CD4-positive, alpha-beta memory T cell (primary cell): ENCODE measurements around the gene COL21A1. TPM values are rescaled to one million over a fixed set of nuclear protein-coding genes. Genes with fewer than 3 reads are reported as not detected.

Experiments
- CTCF ChIA-PET: fragments of 350-600 bp; sonication (Branson Sonifier 250); formaldehyde crosslinking; loops from one replicate; lab custom pipeline; 2021; ENCODE audit warnings: inconsistent platforms; ENCODE audit not compliant: partially characterized antibody; lab: Charles Lee
- POLR2A ChIA-PET: fragments of 350-600 bp; sonication (Branson Sonifier 250); formaldehyde crosslinking; loops from one replicate; lab custom pipeline; 2021; ENCODE audit not compliant: partially characterized antibody; lab: Charles Lee
- DNase-seq, 5 donors: peaks; one replicate each; pipeline versions ENCODE4 v3.0.0 to v3.0.0-alpha.2; 2020 to 2022; ENCODE audit warnings: mixed read lengths in 1 of 5
- H3K27ac ChIP-seq: one replicate; pipeline ENCODE4 v1.7.0; 2013; ENCODE audit warnings: low read depth, low read length
- H3K27me3 ChIP-seq: 2 replicates; pipeline ENCODE4 v1.7.0; 2013; ENCODE audit warnings: mild to moderate bottlenecking, low read length, moderate library complexity; ENCODE audit not compliant: insufficient read depth
- H3K36me3 ChIP-seq: 2 replicates; pipeline ENCODE4 v1.7.0; 2013; ENCODE audit warnings: mild to moderate bottlenecking, low read length, moderate library complexity; ENCODE audit not compliant: insufficient read depth
- H3K4me1 ChIP-seq: 2 replicates; pipeline ENCODE4 v1.7.0; 2013; ENCODE audit warnings: mild to moderate bottlenecking, low read length, moderate library complexity; ENCODE audit not compliant: insufficient read depth
- H3K4me3 ChIP-seq, 2 donors: one replicate each; pipeline ENCODE4 v1.7.0; 2013; ENCODE audit warnings: low read length in 2 of 2, mild to moderate bottlenecking in 1 of 2
- H3K9me3 ChIP-seq, 2 donors: one replicate each; pipeline ENCODE4 v1.7.0; 2013; ENCODE audit warnings: low read length in 2 of 2, control low read depth in 1 of 2; ENCODE audit not compliant: control insufficient read depth in 1 of 2
- H3K27ac Mint-ChIP-seq, 7 donors: one replicate each; pipeline ENCODE4 v1.8.0; 2020 to 2021; ENCODE audit warnings: mixed read lengths in 7 of 7, mild to moderate bottlenecking in 6 of 7, inconsistent platforms in 3 of 7, moderate library complexity in 3 of 7
- H3K27me3 Mint-ChIP-seq, 2 donors: one replicate each; pipeline ENCODE4 v1.8.0; 2020 to 2021; ENCODE audit warnings: mixed read lengths in 2 of 2
- H3K36me3 Mint-ChIP-seq, 2 donors: one replicate each; pipeline ENCODE4 v1.8.0; 2020 to 2021; ENCODE audit warnings: mixed read lengths in 2 of 2, inconsistent platforms in 1 of 2, mild to moderate bottlenecking in 1 of 2
- H3K4me1 Mint-ChIP-seq, 4 donors: one replicate each; pipeline ENCODE4 v1.8.0; 2020 to 2021; ENCODE audit warnings: mixed read lengths in 4 of 4, mild to moderate bottlenecking in 1 of 4
- H3K4me3 Mint-ChIP-seq, 8 donors: one replicate each; pipeline ENCODE4 v1.8.0; 2020 to 2021; ENCODE audit warnings: mixed read lengths in 8 of 8, mild to moderate bottlenecking in 7 of 8, moderate library complexity in 6 of 8, inconsistent platforms in 3 of 8
- H3K9me3 Mint-ChIP-seq, 8 donors: one replicate each; pipeline ENCODE4 v1.8.0; 2020 to 2021; ENCODE audit warnings: mixed read lengths in 8 of 8, mild to moderate bottlenecking in 5 of 8, inconsistent platforms in 3 of 8, moderate library complexity in 1 of 8
- intact Hi-C: fragments of 100-400 bp; cut with micrococcal nuclease; formaldehyde crosslinking; loops from one replicate; pipeline ENCODE4 v1.15.1; 2023
- polyA plus RNA-seq, 2 donors: library from polyadenylated mRNA; unstranded; fragments of 300-500 nt; fragmentation: Illumina TruSeq; gene quantifications; one replicate each; pipeline ENCODE4 v1.2.3, GENCODE V29; 2021
- total RNA-seq, 2 experiments: library from RNA; stranded (reverse); gene quantifications; one replicate each; pipeline ENCODE4 v1.2.3, GENCODE V29; 2021

COL21A1 gene
- total and polyA plus RNA-seq, 4 experiments from 2014 or later: not detected

GRCh38 chr6:56187686-56188085, 59.7 kb downstream of the COL21A1 start:
- H3K36me3 Mint-ChIP-seq: peaks cover 0 to 2% of the 10 kb centered on the region in 2 donors
- CTCF ChIA-PET: no interaction called here
- no peaks in the 10 kb centered on the region for H3K9me3 ChIP-seq
- POLR2A ChIA-PET: no interaction called here
- no peak overlapping the region for H3K4me3 ChIP-seq
- no peak overlapping the region for H3K27ac Mint-ChIP-seq
- H3K27ac ChIP-seq: no peak overlapping the region
- intact Hi-C loops: no loop called here
- no peak overlapping the region for H3K4me3 Mint-ChIP-seq
- no peaks in the 10 kb centered on the region for H3K36me3 ChIP-seq
- peaks cover 2 to 34% (median 18%) of the 10 kb centered on the region in 8 donors for H3K9me3 Mint-ChIP-seq
- no peaks in the 10 kb centered on the region for H3K4me1 ChIP-seq
- H3K27me3 Mint-ChIP-seq: no peaks in the 10 kb centered on the region
- H3K27me3 ChIP-seq: no peaks in the 10 kb centered on the region
- H3K4me1 Mint-ChIP-seq: no peaks in the 10 kb centered on the region
- no peak for DNase-seq

- no peak for DNase-seq
- Histone ChIP-seq H3K27ac (no peak overlapping the region), H3K36me3 (no peaks in the 10 kb centered on the region), H3K4me1 (no peaks in the 10 kb centered on the region), H3K27me3 (no peaks in the 10 kb centered on the region), H3K9me3 (peaks cover 0 to 4% of the 10 kb centered on the region in 2 donors), H3K4me3 (no peak overlapping the region)
- no peaks in the 10 kb centered on the region for H3K27me3 Mint-ChIP-seq
- ChIA-PET POLR2A (no interaction called here), CTCF (no interaction called here)
- intact Hi-C loops: no loop called here
- no peaks in the 10 kb centered on the region for H3K36me3 Mint-ChIP-seq
- H3K9me3 Mint-ChIP-seq: peaks cover 10 to 40% (median 25%) of the 10 kb centered on the region in 8 donors
- H3K27ac Mint-ChIP-seq: no peak overlapping the region
- no peaks in the 10 kb centered on the region for H3K4me1 Mint-ChIP-seq
- H3K4me3 Mint-ChIP-seq: no peak overlapping the region
Observed at GRCh38 chr6:56176741-56177140, 70.6 kb downstream of the COL21A1 start.

GRCh38 chr6:56173228-56173627, 74.2 kb downstream of the COL21A1 start:
- Histone ChIP-seq H3K4me1 (no peaks in the 10 kb centered on the region), H3K36me3 (no peaks in the 10 kb centered on the region), H3K27me3 (no peaks in the 10 kb centered on the region), H3K27ac (no peak overlapping the region), H3K9me3 (peaks cover 0 to 4% of the 10 kb centered on the region in 2 donors), H3K4me3 (no peak overlapping the region)
- ChIA-PET POLR2A (no interaction called here), CTCF (no interaction called here)
- H3K36me3 Mint-ChIP-seq: no peaks in the 10 kb centered on the region
- peaks cover 5 to 53% (median 30%) of the 10 kb centered on the region in 8 donors for H3K9me3 Mint-ChIP-seq
- no peak overlapping the region for H3K27ac Mint-ChIP-seq
- H3K4me1 Mint-ChIP-seq: no peaks in the 10 kb centered on the region
- H3K27me3 Mint-ChIP-seq: no peaks in the 10 kb centered on the region
- no peak for DNase-seq
- intact Hi-C loops: no loop called here
- no peak overlapping the region for H3K4me3 Mint-ChIP-seq

- no peaks in the 10 kb centered on the region for H3K27me3 ChIP-seq
- DNase-seq: no peak
- Mint-ChIP-seq H3K27ac (no peak overlapping the region), H3K27me3 (no peaks in the 10 kb centered on the region), H3K9me3 (peaks cover 8 to 55% (median 30%) of the 10 kb centered on the region in 8 donors), H3K4me3 (no peak overlapping the region), H3K4me1 (no peaks in the 10 kb centered on the region), H3K36me3 (no peaks in the 10 kb centered on the region)
- H3K9me3 ChIP-seq: peaks cover 0 to 4% of the 10 kb centered on the region in 2 donors
- H3K4me1 ChIP-seq: no peaks in the 10 kb centered on the region
- CTCF ChIA-PET: no interaction called here
- H3K36me3 ChIP-seq: no peaks in the 10 kb centered on the region
- intact Hi-C loops: no loop called here
- no peak overlapping the region for H3K27ac ChIP-seq
- H3K4me3 ChIP-seq: no peak overlapping the region
- POLR2A ChIA-PET: no interaction called here
Observed at GRCh38 chr6:56172144-56172543, 75.2 kb downstream of the COL21A1 start.

- peaks cover 0 to 4% of the 10 kb centered on the region in 2 donors for H3K9me3 ChIP-seq
- no peak overlapping the region for H3K4me3 ChIP-seq
- intact Hi-C loops: no loop called here
- H3K27ac Mint-ChIP-seq: no peak overlapping the region
- ChIA-PET POLR2A (no interaction called here), CTCF (no interaction called here)
- no peak overlapping the region for H3K27ac ChIP-seq
- no peaks in the 10 kb centered on the region for H3K27me3 Mint-ChIP-seq
- H3K36me3 ChIP-seq: no peaks in the 10 kb centered on the region
- no peaks in the 10 kb centered on the region for H3K27me3 ChIP-seq
- H3K4me3 Mint-ChIP-seq: no peak overlapping the region
- DNase-seq: no peak
- no peaks in the 10 kb centered on the region for H3K36me3 Mint-ChIP-seq
- no peaks in the 10 kb centered on the region for H3K4me1 ChIP-seq
- H3K4me1 Mint-ChIP-seq: no peaks in the 10 kb centered on the region
- peaks cover 4 to 44% (median 20%) of the 10 kb centered on the region in 8 donors for H3K9me3 Mint-ChIP-seq
Observed at GRCh38 chr6:56169366-56169765, 78.0 kb downstream of the COL21A1 start.

- Histone ChIP-seq H3K27me3 (no peaks in the 10 kb centered on the region), H3K4me1 (no peaks in the 10 kb centered on the region), H3K4me3 (no peak overlapping the region), H3K36me3 (no peaks in the 10 kb centered on the region), H3K27ac (no peak overlapping the region), H3K9me3 (peaks cover 0 to 4% of the 10 kb centered on the region in 2 donors)
- H3K4me3 Mint-ChIP-seq: no peak overlapping the region
- H3K4me1 Mint-ChIP-seq: no peaks in the 10 kb centered on the region
- no peaks in the 10 kb centered on the region for H3K27me3 Mint-ChIP-seq
- peaks cover 4 to 39% (median 18%) of the 10 kb centered on the region in 8 donors for H3K9me3 Mint-ChIP-seq
- no peak overlapping the region for H3K27ac Mint-ChIP-seq
- DNase-seq: no peak
- intact Hi-C loops: no loop called here
- CTCF ChIA-PET: no interaction called here
- POLR2A ChIA-PET: no interaction called here
- H3K36me3 Mint-ChIP-seq: no peaks in the 10 kb centered on the region
Observed at GRCh38 chr6:56168596-56168995, 78.8 kb downstream of the COL21A1 start.

GRCh38 chr6:56162081-56162480, 85.3 kb downstream of the COL21A1 start:
- H3K4me3 Mint-ChIP-seq: no peak overlapping the region
- H3K4me1 ChIP-seq: no peaks in the 10 kb centered on the region
- H3K36me3 Mint-ChIP-seq: no peaks in the 10 kb centered on the region
- no peaks in the 10 kb centered on the region for H3K27me3 ChIP-seq
- no peak overlapping the region for H3K27ac Mint-ChIP-seq
- no peaks in the 10 kb centered on the region for H3K4me1 Mint-ChIP-seq
- H3K9me3 ChIP-seq: no peaks in the 10 kb centered on the region
- POLR2A ChIA-PET: no interaction called here
- no peak overlapping the region for H3K4me3 ChIP-seq
- CTCF ChIA-PET: no interaction called here
- H3K27ac ChIP-seq: no peak overlapping the region
- intact Hi-C loops: no loop called here
- H3K27me3 Mint-ChIP-seq: no peaks in the 10 kb centered on the region
- peaks cover 0 to 12% (median 5%) of the 10 kb centered on the region in 8 donors for H3K9me3 Mint-ChIP-seq
- no peaks in the 10 kb centered on the region for H3K36me3 ChIP-seq
- DNase-seq: no peak

GRCh38 chr6:56160489-56160888, 86.9 kb downstream of the COL21A1 start:
- no peaks in the 10 kb centered on the region for H3K4me1 ChIP-seq
- H3K4me3 ChIP-seq: no peak overlapping the region
- H3K27me3 ChIP-seq: no peaks in the 10 kb centered on the region
- no peaks in the 10 kb centered on the region for H3K36me3 ChIP-seq
- Mint-ChIP-seq H3K27ac (no peak overlapping the region), H3K27me3 (no peaks in the 10 kb centered on the region), H3K36me3 (no peaks in the 10 kb centered on the region), H3K4me1 (no peaks in the 10 kb centered on the region), H3K4me3 (no peak overlapping the region), H3K9me3 (peaks cover 0 to 16% (median 8%) of the 10 kb centered on the region in 8 donors)
- DNase-seq: no peak
- H3K27ac ChIP-seq: no peak overlapping the region
- intact Hi-C loops: no loop called here
- CTCF ChIA-PET: no interaction called here
- POLR2A ChIA-PET: no interaction called here
- no peaks in the 10 kb centered on the region for H3K9me3 ChIP-seq
